ENCODE data around the gene DYRK1A. TPM values are rescaled to one million over a fixed set of nuclear protein-coding genes. Genes with fewer than 3 reads are reported as not detected.

DYRK1A gene
- total RNA-seq, 2 experiments from 2014 or later: 58.4 to 65.1 TPM

DNA sequence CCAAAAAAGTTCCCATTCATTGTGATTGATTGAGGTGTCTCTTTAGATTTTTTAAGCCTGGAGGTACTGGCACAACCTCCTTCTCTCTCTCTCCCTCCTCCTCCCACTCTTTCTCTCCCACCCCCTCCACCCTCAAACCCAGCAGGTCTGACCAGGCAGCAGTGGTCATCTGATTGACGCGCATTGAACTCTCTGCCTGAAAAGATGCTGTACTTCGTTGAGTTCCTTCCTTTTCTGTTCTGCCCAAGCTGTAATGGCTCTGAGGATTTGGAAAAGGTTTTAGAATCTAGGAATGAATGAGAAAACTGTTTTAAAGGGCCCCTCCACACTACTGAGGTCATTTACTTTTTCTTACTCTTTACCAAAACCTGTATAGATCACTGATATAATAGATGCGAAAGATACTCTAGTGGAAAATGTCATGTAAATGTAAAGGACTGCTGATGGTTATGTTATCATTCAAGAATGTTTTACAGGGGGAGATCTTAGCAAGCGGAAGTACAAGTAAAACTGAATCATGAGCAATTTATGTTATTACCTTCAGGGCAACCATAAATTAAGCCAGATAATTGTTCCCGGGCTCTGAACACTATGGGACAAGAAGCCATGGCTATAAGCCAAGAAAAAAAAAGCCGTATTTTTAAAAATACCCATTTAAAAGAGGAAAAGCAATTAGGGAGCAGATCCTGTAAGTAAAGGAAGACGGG, 25.2 kb upstream of the DYRK1A start:
- no peak for DNase-seq (ENCODE audit: low spot score)
- H3K4me1 ChIP-seq (ENCODE audit: insufficient read depth, low read length, poor library complexity, severe bottlenecking): no peaks in the 10 kb centered on the region
- TF ChIP-seq, protein P1, sequence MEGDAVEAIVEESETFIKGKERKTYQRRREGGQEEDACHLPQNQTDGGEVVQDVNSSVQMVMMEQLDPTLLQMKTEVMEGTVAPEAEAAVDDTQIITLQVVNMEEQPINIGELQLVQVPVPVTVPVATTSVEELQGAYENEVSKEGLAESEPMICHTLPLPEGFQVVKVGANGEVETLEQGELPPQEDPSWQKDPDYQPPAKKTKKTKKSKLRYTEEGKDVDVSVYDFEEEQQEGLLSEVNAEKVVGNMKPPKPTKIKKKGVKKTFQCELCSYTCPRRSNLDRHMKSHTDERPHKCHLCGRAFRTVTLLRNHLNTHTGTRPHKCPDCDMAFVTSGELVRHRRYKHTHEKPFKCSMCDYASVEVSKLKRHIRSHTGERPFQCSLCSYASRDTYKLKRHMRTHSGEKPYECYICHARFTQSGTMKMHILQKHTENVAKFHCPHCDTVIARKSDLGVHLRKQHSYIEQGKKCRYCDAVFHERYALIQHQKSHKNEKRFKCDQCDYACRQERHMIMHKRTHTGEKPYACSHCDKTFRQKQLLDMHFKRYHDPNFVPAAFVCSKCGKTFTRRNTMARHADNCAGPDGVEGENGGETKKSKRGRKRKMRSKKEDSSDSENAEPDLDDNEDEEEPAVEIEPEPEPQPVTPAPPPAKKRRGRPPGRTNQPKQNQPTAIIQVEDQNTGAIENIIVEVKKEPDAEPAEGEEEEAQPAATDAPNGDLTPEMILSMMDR (conservative IDR thresholded peaks at IDR 0.05; ENCODE audit: low read length): no peak
- no peak for TF ChIP-seq EZH2phosphoT487 (IDR thresholded peaks at IDR 0.05; ENCODE audit: borderline replicate concordance, low read depth, low read length)
- H3K9me3 ChIP-seq (ENCODE audit: low read length): no peaks in the 10 kb centered on the region
- H2AFZ ChIP-seq (ENCODE audit: low read length): no peak overlapping the region
- no TSS peak for BruUV-seq (replicated peaks)
- POLR2A ChIA-PET: interaction anchor here (0.6 kb wide), 1 partner anchor 532 kb away, joined by 3 read pairs; no protein-coding TSS in a partner anchor
- no peak overlapping the region for H3K4me3 ChIP-seq (ENCODE audit: low read depth, low read length, poor library complexity, severe bottlenecking)
- no peaks in the 10 kb centered on the region for H3K36me3 ChIP-seq (ENCODE audit: insufficient read depth, low read length)
- intact Hi-C loops (cut with micrococcal nuclease; ENCODE audit: unreplicated experiment): no loop called here
- no peaks in the 10 kb centered on the region for H3K9me2 ChIP-seq (ENCODE audit: insufficient read depth, low read length)
- H3K4me2 ChIP-seq (ENCODE audit: low read length): no peak overlapping the region
- no peaks in the 10 kb centered on the region for H3K79me2 ChIP-seq (ENCODE audit: insufficient read depth, low read depth, low read length)
- no peak overlapping the region for H3K27ac ChIP-seq (ENCODE audit: low read depth, low read length, poor library complexity, severe bottlenecking)
- no peaks in the 10 kb centered on the region for H4K20me1 ChIP-seq (ENCODE audit: insufficient read depth, low read length)
- CTCF ChIA-PET (ENCODE audit: unreplicated experiment): no interaction called here

DNA sequence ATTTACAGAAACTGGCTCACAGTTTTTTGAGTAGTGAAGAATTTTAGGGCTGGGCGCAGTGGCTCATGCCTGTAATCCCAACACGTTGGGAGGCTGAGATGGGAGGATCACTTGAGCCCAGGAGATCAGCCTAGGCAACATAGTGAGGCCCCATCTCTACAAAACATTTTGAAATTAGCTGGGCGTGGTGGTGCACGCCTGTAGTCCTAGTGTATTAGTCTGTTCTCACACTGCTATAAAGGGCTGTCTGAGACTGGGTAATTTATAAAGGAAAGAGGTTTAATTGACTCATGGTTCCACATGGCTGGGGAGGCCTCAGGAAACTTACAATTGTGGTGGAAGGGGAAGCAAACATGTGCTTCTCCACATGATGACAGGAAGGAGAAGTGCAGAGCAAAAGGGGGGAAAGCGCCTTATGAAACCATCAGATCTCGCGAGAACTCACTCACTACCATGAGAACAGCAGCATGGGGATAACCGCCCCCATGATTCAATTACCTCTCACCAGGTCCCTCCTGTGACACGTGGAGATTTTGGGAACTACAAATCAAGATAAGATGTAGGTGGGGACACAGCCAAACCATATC, 24.4 kb upstream of the DYRK1A start:
- CTCF ChIA-PET (ENCODE audit: unreplicated experiment): no interaction called here
- no peaks in the 10 kb centered on the region for H3K4me1 ChIP-seq (ENCODE audit: insufficient read depth, low read length, poor library complexity, severe bottlenecking)
- TF ChIP-seq, protein P1 (conservative IDR thresholded peaks at IDR 0.05; ENCODE audit: low read length): no peak
- TF ChIP-seq EZH2phosphoT487 (IDR thresholded peaks at IDR 0.05; ENCODE audit: borderline replicate concordance, low read depth, low read length): no peak
- no peak overlapping the region for H3K4me2 ChIP-seq (ENCODE audit: low read length)
- no peaks in the 10 kb centered on the region for H3K79me2 ChIP-seq (ENCODE audit: insufficient read depth, low read depth, low read length)
- intact Hi-C loops (cut with micrococcal nuclease; ENCODE audit: unreplicated experiment): no loop called here
- no peaks in the 10 kb centered on the region for H3K9me2 ChIP-seq (ENCODE audit: insufficient read depth, low read length)
- BruUV-seq (replicated peaks): no TSS peak
- POLR2A ChIA-PET: no interaction called here
- H3K4me3 ChIP-seq (ENCODE audit: low read depth, low read length, poor library complexity, severe bottlenecking): no peak overlapping the region
- no peaks in the 10 kb centered on the region; the same call in 1 of the 2 replicates for H3K9me3 ChIP-seq (ENCODE audit: low read length)
- H3K27ac ChIP-seq (ENCODE audit: low read depth, low read length, poor library complexity, severe bottlenecking): no peak overlapping the region
- H2AFZ ChIP-seq (ENCODE audit: low read length): no peak overlapping the region
- H3K36me3 ChIP-seq (ENCODE audit: insufficient read depth, low read length): no peaks in the 10 kb centered on the region
- no peak for DNase-seq (ENCODE audit: low spot score)
- H4K20me1 ChIP-seq (ENCODE audit: insufficient read depth, low read length): no peaks in the 10 kb centered on the region

DNA sequence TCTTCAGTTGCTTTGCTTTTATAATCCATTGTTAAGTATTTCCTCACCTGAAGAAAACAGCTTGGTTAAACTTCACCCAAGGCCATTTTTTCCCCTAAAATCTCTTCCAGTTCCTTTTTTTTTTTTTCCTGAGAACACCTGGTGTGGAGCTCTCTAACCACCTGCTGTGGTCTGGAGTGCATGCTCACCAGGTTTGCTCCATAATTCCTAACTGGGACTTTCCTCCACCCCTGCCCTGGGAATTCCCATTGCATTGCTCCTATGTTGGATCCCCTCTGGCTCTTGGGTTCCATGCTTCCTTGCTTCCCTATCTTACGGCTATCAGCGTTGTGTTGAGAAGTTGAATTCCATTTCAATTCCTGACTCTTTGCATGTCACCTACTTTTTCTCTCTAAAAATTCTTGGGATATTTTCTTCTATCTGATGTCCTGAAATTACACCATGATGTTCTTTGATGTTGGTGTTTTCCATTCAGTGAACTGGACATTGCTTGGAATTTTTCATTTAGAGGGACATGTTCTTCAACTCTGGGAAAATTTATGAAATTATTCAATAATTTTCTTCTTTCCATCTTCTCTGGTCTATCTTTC, 19.6 kb upstream of the DYRK1A start:
- no peaks in the 10 kb centered on the region for H3K79me2 ChIP-seq (ENCODE audit: insufficient read depth, low read depth, low read length)
- peaks cover 20% of the 10 kb centered on the region for H3K9me3 ChIP-seq (ENCODE audit: low read length)
- H3K4me1 ChIP-seq (ENCODE audit: insufficient read depth, low read length, poor library complexity, severe bottlenecking): no peaks in the 10 kb centered on the region
- no peaks in the 10 kb centered on the region for H4K20me1 ChIP-seq (ENCODE audit: insufficient read depth, low read length)
- ChIA-PET POLR2A (no interaction called here), CTCF (ENCODE audit: unreplicated experiment) (no interaction called here)
- DNase-seq (ENCODE audit: low spot score): no peak
- H3K27ac ChIP-seq (ENCODE audit: low read depth, low read length, poor library complexity, severe bottlenecking): no peak overlapping the region
- TF ChIP-seq, protein P1 (conservative IDR thresholded peaks at IDR 0.05; ENCODE audit: low read length): no peak
- TF ChIP-seq EZH2phosphoT487 (IDR thresholded peaks at IDR 0.05; ENCODE audit: borderline replicate concordance, low read depth, low read length): no peak
- H3K9me2 ChIP-seq (ENCODE audit: insufficient read depth, low read length): no peaks in the 10 kb centered on the region
- no peak overlapping the region for H3K4me3 ChIP-seq (ENCODE audit: low read depth, low read length, poor library complexity, severe bottlenecking)
- H2AFZ ChIP-seq (ENCODE audit: low read length): no peak overlapping the region
- no peaks in the 10 kb centered on the region for H3K36me3 ChIP-seq (ENCODE audit: insufficient read depth, low read length)
- intact Hi-C loops (cut with micrococcal nuclease; ENCODE audit: unreplicated experiment): no loop called here
- no TSS peak for BruUV-seq (replicated peaks)
- no peak overlapping the region for H3K4me2 ChIP-seq (ENCODE audit: low read length)
